Non-pigmented ciliary epithelial cell (primary cell): ENCODE results near the gene GCG.

ENCODE experiments used
- DNase-seq: peaks from one replicate; pipeline ENCODE4 v3.0.0-alpha.2; 2010; ENCODE audit warnings: low read depth

Gene GCG

DNA sequence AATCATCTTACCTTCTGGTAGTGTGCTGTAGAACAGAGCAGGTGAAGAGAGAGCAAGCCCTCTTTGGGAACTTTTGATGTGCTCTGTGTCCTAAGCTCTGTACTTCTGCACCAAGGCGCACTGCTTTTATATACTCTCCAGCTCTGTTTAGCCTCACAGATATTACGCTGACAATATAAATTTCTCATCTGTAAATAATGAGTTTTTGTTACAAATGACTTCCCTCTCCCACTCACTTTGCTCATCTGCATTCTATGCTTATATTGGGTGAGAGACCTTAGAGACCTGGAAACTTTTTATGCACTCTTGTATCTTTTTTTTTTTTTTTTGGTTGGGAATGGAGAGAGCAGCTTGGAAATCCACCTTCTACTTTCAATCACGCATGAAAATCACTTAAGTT is at the start of gene GCG:
Gene GCG, minus strand, starts transcription at position 101 of the 400 bp plus-strand sequence. CDS start 3,069 bp downstream, outside the sequence.
- DNase-seq, result no peak

DNA sequence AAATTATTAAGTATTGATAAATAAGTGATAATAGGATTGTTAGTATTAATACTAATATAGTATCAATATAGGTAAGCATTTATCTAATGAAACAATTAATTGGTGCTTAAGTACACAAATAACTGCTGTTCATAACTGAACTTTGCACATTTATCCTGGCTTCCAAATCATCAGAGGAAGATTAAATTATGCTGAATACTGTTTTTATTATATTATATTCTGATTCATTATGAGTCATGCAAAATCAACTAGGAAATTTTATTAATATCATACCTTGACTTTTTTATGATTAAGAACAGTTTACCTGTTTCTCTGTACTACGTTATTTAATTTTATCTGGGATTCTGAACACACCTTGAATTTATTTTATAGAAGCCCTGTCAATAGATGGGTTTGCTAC is 48.6 kb upstream of the GCG start:
- no peak for DNase-seq

DNA sequence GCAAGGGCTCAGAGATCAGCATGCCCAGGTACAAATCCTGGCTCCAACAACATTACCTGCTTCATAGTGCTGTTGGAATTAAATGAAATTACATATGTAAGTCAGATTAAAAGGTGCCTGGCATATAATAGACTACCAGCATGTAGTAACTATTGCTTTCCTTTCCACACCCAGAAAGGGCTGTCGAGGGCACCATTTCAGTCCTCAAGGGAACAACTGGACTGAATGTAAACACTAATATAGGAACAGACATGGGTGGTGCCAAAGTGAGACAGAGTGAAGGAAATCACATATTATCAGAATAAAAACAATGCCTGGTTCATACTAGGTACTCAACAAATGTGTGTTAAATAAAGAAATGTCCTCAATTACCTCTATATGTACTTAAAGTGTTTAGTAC is 47.9 kb upstream of the GCG start:
- no peak for DNase-seq

DNA sequence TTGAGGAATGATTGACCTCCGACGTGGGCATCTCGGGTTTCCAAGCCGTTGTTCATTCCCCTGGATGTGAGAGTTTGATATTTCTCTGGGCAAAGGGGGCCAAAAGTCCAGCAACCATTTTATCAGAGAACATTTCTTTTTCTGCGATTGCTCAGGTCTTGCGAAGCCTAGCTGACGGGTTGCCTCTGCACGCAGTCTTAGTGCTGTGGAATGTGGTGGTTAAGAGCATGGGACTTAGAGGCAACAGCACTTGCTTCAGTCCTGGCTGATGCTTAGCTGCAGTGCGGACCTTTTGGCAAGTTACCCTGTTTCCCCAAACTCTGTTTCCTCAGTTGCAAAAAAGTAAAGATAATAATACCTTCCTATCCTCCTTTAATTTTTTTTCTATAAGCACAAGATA is 46.2 kb upstream of the GCG start:
- DNase-seq, result peak; percentile 71

DNA sequence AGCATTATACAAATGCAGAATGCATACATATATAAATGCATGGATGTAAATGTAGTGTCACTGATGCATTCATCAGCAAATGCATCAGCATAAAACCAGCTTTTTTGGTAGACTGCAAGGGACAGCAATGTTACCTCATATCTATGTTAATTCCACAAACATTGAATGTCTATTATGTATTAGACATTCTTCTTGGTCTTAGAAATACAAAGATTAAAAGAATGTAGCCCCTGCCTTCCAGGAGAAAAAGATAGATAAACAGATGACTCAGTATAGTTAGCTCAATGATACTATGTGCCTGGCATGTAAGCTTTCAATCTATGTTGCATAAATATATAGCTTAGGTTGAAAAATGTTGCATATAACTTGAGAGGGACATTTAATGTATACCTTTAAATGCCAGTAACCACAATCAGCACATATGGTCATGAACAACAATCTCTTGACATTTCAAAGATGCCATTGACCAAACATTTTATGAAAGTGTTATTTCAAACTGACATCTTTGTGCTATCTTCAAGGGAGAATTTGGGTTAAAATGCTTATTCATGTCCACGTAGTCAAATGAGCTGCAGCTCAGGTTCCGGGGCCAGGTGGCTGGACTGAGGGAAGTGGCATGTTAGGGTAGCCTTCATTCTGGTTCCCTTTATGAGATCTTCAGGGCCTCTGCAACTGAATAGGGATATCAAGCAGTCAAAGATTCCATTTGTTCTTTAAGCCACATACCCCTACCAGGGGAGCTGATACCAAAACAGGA is 45.2 kb upstream of the GCG start:
- DNase-seq, result peak; percentile 47

DNA sequence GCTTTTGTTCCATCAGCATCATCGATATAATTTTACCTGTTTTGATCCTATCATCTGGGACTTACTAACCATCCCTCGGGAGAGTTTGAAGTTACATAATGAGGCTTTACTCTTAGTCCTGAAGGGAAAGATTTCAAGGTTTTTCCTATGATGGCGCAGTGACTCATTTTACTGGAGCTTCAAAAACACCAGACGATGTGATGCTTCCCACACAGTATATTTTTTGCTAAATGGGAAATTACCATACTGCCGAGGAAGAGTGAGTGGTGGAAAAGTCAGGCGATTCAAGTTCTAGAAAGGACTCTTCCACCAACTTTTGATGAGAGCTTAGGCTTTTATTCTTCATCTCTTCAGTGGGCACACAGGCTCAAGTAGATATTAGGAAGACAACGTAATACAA is 44.6 kb upstream of the GCG start:
- no peak for DNase-seq

DNA sequence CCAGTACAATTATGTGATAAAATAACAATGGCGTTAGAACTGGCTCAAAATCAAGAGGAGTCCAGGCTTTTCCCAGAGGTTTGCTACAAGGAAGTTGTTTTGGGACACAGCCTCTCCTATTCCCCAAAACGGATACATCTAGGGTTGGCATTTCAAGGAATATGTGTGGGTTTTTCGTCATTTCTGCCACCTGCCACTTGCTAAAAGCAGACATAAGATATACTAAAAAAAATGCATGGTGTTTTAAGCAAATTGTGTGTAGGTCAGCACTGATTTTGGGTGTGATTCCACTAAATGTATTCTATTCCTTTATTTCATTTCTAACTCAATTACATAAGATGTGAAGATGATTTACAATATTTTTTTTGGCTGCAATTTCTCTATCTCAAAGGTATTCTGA is 36.4 kb upstream of the GCG start:
- no peak for DNase-seq

DNA sequence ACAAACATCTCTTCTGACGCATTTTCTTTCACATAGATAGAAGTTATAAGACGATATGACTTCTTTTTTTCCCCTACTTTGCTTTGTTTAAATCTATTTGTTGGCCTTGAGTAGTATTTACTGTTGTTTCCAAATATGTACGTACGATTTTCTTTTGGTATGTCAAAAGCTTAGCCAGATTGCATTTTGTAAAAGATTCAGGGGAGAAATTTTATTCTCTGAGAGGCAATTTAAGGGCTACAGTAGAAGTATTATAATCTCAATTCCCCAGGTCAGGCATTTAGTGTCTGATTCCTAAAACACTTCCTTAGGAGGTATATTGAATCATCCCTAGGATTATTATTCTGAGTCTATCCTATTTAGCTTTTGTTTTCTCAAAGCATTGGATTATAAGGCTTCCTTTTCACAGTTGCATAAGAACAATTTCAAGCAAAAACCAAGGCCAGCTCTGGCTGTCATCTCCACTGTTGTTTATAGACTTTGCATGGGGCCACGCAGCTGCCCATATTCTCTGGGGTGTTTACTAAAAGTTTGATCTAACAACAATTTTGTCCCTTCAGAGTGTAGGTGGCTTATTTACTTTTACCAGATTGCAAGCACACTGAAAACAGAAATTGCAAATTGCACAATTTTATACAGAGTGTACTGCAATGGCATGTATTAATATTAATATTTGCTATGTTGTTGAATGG is 33.6 kb upstream of the GCG start:
- DNase-seq, result no peak

DNA sequence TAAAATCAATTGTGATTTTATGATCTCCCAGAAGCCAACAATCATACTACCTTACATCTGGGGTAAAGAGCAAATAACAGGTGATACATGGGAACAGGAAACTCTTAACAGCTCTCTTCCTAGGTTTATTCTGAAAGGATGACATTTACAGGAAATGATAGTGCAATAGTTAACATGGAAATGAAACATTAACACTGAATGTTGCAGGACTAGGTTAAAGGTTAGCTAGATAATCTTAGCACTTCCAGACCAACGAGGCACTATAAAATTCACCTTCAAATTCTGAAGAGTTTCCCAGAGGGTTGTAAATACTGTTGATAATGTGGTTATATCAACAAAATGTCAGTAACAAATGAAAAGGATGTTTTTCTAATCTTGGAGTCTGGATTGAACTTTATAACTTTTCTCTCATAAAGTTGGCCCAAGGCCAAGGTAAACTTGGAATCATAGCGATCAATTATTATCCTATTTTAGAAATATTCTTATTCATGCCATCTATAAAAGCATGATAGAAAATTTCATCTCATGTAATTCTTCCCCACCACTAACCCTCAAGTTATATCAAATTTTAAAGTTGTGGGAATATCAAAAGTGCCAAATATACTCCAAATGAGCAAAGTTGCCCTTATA is 32.9 kb upstream of the GCG start:
- no peak for DNase-seq

DNA sequence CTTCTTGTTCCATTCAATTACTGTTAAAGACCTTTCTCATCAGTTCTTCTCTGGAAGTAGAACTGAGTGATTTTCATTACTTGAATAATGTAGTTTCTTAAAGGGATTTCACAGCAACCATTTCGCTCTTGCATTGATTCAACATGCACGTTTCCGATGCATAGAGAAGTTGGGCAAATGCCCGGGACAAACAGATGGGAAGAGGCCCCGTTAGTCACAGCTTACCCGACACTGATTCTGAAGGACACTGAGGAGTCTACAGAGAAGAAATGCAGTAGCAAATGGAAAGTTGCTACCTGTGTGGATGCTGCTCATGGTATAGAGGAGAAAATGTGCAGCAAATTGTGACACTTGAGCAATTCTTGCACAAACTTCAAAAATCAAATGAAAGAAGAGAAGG is 32.3 kb upstream of the GCG start:
- DNase-seq, result no peak

DNA sequence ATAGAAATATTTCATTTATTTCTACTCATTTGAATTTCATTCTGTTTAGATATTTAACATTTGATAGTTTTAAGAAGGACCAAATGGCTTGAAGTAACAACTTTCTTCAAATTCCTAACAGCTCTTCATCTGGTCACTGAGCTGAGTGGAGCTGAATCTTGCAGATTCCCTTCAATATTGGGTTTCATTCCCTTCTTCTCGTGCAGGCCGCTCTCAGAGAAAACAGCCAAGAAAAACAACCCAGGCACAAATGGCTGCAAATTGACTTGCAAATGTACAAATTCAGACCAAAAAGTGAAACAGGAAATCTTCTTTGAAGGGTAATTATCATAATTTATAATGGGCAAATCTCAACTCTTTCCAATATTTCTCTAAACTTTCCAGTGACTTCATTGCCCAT is 30.3 kb upstream of the GCG start:
- no peak for DNase-seq

DNA sequence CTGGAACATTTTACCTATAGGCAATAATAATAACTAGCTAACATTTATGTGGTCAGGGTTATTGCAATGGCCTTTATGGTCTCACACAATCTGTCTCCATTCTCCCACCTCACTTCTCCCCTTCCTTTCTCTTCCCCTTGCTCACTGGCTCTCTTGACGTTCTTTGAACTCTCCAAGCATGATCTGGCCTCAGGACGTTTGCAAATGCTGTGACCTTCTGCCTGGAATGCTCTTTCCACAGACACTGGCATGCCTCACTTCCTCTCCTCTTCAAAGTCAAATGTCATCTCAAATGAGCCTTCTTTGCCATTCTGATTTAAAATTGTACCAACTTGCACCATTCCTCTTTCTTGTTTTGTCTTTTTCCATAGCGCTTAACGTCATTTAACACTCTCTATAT is 25.3 kb upstream of the GCG start:
- no peak for DNase-seq

DNA sequence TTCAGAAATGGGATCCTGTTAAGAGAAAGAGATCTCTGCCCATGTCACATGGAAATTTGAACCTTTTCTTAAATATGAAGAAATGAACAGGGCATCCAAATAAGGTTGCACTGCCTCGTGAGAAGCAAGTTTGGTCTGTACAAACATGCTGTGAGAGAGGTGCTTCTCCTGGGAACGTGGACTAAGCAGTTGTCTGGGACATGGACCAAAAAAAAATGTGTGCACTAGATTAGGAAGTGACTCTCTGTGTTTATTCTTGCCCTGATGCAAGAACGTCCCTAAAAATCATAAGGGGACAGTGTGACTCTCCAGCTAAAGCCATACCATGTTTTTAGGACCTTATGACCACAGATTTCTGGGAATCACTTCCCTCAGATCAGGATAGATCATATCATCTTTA is 23.7 kb upstream of the GCG start:
- no peak for DNase-seq

DNA sequence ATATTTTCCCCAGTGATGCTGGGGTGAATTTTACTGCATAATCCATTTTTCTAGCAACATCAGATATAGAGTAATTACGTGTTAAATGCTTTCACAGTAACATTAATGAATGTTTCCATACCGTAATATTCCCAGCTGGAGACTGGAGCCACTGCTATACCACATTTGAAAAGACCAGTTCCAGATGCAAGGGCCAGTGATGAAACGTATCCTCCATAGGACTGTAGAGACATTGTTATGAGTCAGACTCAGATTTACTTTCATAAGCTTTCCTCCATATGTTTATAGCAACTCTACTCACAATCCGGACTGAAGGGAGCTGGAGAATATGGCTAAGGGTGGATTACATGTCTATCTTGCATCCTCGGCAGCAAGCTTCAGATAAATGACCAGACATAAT is 22.7 kb upstream of the GCG start:
- DNase-seq, result no peak

DNA sequence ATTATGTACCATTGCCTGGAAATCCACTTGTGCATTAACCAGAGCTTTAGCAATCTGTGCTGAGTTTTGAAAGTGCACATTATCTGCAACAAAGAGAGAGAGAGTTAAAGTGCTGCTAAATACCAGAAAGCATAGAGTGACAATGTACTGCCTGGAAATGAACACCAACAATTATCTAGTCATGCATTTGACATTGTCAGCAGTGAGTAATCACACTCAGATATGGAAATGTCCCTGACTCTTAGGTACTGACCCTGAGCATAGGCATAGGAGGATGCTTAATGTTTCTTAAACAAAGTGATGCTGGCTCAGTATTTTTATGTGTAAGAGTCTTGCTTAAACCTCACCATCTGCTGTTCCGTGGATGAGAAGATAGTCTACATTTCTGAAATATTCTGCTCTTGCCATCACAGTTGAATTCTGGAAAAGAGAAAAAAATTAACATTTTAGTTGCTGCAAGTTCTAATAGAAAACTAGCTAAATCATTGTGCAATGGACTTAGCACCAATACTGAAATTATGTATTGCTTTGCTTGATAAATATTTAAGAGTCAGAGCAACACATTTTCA is 20.8 kb upstream of the GCG start:
- no peak for DNase-seq

DNA sequence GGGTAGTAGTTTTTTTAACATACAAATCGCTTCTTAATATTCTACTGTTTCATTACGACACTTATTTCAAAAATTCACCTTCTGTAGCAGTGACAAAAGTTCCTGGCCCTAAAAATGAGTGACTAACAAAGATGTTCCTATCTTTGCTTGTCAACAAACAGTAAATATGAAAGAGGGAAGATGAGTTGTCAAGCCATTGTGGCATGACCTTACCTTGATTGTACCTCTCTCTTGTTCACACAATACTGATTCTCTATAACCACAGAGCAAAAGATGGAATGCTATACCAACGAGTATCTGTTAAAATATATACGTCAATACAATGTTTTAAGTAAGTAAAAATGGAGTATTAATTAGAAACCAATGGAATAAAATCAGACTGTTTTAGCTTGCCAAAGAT is 14.7 kb upstream of the GCG start:
- no peak for DNase-seq

DNA sequence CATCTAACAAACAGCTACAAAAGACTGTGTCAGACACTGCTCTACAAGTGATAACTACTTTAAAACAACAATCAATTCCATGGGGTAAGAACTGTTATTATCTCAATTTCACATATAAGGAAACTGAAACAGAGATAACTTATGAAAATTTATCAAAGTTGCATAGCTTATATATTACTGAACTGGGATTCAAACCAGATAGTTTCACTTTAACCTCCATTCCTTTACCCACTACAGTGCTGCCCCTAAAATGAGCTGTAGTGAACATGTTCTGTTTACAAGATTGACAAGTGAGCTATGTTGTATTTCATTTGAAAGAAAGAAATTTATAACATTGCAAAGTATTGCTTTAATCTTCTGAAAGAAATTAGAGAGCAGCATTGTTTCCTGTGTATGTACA is 14.1 kb upstream of the GCG start:
- DNase-seq, result no peak

DNA sequence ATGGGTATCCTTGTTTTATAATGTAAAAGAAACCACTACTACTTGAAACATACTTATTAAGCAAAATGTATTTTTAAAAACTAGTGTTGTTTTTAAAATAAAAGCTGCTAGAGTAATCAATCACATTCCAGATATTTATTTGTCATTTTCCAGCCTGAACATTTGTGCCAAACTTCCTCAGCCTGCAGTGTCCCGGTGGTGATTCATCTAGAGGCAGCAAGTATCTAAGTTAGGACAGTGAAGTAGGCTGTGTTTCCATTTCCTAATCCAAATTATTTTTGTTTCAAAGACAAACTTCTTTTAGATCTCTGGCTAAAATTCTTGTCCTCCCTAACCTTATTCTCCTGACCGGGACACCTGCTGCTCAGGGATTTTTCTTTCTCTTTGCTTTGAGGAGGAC is 12.8 kb upstream of the GCG start:
- no peak for DNase-seq

DNA sequence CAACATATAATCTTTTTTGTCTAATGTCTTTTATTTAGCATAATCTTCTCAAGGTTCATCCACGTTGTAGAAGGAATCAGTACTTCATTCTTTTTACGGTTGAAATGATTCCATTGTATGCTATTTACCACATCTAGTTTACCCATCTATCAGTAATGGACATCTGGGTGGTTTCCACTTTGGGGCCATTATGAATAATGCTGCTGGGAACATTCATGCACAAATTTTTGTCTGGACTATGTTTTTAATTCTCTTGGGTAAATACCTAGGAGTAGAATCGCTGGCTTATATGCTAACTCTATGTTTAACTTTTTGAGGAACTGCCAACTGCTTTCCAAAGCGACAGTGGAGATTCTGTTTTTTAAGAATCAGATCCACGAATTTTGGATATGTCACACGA is 7.4 kb upstream of the GCG start:
- DNase-seq, result no peak

DNA sequence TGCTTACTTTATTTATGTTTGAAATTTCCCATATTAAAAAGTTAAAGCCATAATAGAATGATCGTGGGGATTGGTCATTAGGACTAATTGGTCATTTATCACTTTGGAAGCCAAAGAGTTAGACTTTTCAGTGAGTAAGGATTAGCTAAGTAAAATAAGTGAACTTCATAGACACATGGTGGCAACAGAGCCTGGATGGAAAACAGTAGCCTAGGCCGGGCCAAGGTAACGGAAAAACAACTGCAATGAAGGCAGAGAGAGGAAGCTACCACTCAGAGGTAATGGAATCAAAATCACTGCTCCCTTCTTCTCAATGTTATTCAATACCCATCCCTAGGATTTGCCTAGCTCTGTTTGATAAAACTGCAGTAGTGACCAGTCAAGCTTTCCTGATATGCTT is 4.1 kb upstream of the GCG start:
- DNase-seq, result no peak

DNA sequence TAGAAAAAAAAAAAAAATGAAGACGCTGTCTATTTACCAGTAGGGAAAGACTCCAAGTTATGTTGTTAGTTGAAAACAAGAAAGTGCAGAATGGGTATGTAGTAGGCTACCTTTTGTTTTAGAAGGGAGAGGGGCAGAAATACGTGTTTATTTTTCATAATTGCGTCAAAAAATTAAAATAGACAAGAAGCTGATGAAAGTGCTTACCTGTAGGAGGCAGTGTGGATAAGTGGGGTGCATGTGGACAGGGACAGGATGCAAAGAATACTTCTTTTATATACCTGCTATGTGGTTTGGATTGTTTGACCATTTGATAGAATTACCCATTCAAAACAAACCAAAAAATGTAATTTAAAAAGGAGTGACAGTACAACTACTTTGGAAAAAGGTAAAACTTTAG is 3.0 kb upstream of the GCG start:
- no peak for DNase-seq

DNA sequence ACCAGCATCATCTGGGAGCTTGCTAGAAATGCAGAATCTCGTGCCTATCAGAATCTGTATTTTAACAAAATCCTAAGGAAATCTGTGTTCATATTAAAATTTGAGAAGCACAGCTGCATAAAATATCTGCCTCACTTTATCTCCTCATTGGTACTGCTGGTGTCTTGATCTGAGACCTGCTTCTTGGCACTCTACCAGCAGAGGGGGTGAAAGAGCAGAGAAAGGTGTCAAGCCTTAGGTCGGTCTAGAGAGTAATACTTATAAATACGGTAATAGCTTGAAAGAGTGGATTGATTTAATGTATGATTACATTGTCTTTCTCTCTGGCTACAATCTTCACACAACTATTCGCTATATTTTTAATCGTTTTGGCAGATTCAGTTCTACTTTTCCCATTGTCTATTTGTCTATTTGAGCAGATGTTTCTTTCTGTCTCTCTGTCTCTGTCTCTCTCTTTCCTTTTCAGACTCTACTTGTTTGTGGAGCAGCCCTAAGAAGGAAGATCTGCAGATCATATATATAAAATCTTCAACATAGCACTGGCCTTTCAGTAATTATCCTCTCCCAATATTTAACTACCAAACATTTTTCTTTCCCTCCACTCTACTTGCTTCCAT is 1.7 kb upstream of the GCG start:
- peak; percentile 38 for DNase-seq

DNA sequence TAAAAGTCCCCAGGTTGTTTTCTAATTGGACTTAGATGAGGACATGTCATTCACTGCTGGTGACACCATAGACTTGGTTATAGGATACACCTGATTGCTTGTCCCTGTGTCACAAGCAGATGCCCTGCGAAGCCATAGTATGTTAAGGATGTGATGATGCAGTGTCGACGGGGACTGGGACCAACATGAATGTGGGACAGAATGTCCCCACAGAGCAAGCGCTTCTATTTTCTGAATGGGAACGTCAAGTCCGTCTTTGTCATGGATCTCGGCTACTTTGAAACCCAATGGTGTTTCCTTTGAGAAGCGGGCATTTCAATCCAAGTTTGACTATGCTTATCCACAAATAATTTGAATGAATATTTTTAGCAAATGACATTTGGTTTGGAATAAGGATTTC is 2.1 kb downstream of the GCG start:
- DNase-seq, result no peak
